ENCODE results near the gene CPLANE1.

The CPLANE1 gene

GRCh38 chr5:37060030-37060429, 189.1 kb downstream of the CPLANE1 start:
- H3K36me3 ChIP-seq (ENCODE audit: control insufficient read depth, low read length), result peaks cover 57% of the 10 kb centered on the region
- H3K4me1 ChIP-seq (ENCODE audit: control insufficient read depth, low read length), result no peaks in the 10 kb centered on the region
- no peak overlapping the region for H3K27ac ChIP-seq (ENCODE audit: low read depth, low read length)
- H3K9me3 ChIP-seq (ENCODE audit: control insufficient read depth, insufficient read depth, low read length), result no peaks in the 10 kb centered on the region
- H3K79me2 ChIP-seq (ENCODE audit: control insufficient read depth, low read length), result no peaks in the 10 kb centered on the region
- H3K27me3 ChIP-seq (ENCODE audit: control insufficient read depth, low read length), result no peaks in the 10 kb centered on the region
- no peaks in the 10 kb centered on the region for H3F3A ChIP-seq (ENCODE audit: control insufficient read depth, insufficient read depth)
- no peak for TF ChIP-seq EZH2phosphoT487 (IDR thresholded peaks at IDR 0.05; ENCODE audit: borderline replicate concordance, low read length)
- TF ChIP-seq CTCF (IDR thresholded peaks at IDR 0.05; ENCODE audit: low read depth, low read length, poor library complexity, severe bottlenecking), result no peak
- H3K4me3 ChIP-seq (ENCODE audit: low read length), result no peak overlapping the region
- no peak overlapping the region for H3K4me2 ChIP-seq (ENCODE audit: low read length)
- no peaks in the 10 kb centered on the region for H3K9me2 ChIP-seq (replicated peaks; ENCODE audit: control insufficient read depth, low read length)
- no peaks in the 10 kb centered on the region for H4K20me1 ChIP-seq (ENCODE audit: control insufficient read depth, insufficient read depth, low read depth, low read length)

GRCh38 chr5:37056762-37057161, 192.4 kb downstream of the CPLANE1 start:
- H4K20me1 ChIP-seq (ENCODE audit: control insufficient read depth, insufficient read depth, low read depth, low read length), result no peaks in the 10 kb centered on the region
- peaks cover 61% of the 10 kb centered on the region for H3K36me3 ChIP-seq (ENCODE audit: control insufficient read depth, low read length)

More at GRCh38 chr5:37056762-37057161, 192.4 kb downstream of the CPLANE1 start:
- Histone ChIP-seq H3K27ac (ENCODE audit: low read depth, low read length) (no peak overlapping the region), H3K9me3 (ENCODE audit: control insufficient read depth, insufficient read depth, low read length) (no peaks in the 10 kb centered on the region), H3K9me2 (replicated peaks; ENCODE audit: control insufficient read depth, low read length) (no peaks in the 10 kb centered on the region), H3K4me3 (ENCODE audit: low read length) (no peak overlapping the region), H3K27me3 (ENCODE audit: control insufficient read depth, low read length) (no peaks in the 10 kb centered on the region), H3F3A (ENCODE audit: control insufficient read depth, insufficient read depth) (no peaks in the 10 kb centered on the region), H3K4me1 (ENCODE audit: control insufficient read depth, low read length) (no peaks in the 10 kb centered on the region), H3K4me2 (ENCODE audit: low read length) (no peak overlapping the region), H3K79me2 (ENCODE audit: control insufficient read depth, low read length) (no peaks in the 10 kb centered on the region)
- TF ChIP-seq EZH2phosphoT487 (IDR thresholded peaks at IDR 0.05; ENCODE audit: borderline replicate concordance, low read length) (no peak), CTCF (IDR thresholded peaks at IDR 0.05; ENCODE audit: low read depth, low read length, poor library complexity, severe bottlenecking) (no peak)
